Retina (tissue), 1 donor: ENCODE data around the gene MIER1.

ENCODE experiments used
- DNase-seq: peaks from one replicate; pipeline ENCODE4 v3.0.0-alpha.2; 2016

Gene MIER1

DNA sequence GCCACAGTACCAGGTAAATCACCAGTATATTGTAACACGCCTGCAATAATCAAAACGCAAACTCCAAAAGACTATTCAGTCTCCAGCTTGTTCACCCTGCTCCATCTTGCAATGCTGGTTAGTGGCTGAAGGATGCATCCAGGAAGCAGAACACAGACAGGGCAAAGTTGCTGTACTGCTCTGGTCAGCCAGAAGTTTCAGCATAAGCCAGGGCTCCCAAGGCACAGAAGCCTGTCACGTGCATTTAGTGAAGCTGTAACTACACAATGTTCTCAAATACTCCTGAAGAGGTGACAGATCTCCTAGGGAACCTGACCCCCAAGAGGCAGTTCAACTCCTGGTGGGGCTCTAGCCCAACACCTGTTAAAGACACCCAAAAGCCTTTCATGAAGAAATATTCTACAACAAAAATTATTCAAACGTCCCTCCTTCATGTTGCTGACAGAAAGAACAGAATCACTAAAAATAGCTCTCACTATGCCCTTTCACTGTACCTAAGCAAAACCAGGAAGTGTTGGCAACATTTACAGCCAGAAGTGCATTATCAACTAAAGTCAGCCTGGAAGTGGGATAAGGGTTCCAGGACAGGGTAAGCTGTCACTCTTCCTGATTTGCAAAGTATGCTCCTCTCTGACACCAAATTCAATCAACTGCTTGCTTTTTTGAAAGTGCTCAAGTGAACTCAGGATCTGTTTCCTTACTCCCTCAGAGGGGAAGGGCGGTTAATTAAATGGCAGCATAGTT, 77.1 kb downstream of the MIER1 start:
- no peak for DNase-seq

DNA sequence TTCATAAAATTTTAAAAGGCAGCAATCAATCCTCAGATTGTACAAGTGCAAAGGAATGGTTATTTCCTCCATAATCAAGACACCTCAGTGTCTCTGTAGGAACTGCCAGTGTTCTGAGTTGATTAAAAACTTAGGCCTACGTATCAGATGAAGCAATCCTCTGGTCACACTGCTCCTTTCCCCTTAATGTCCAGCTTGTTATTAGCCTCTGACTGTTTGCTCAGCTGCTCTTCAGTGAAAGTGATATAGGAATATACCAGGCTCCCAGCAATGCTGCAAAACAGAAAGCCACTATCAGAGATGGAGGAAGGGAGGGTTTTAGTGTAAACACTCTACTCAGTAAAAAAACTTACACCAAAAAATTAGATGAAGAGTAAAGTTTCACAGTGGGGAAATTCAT, 79.4 kb downstream of the MIER1 start:
- DNase-seq: no peak

DNA sequence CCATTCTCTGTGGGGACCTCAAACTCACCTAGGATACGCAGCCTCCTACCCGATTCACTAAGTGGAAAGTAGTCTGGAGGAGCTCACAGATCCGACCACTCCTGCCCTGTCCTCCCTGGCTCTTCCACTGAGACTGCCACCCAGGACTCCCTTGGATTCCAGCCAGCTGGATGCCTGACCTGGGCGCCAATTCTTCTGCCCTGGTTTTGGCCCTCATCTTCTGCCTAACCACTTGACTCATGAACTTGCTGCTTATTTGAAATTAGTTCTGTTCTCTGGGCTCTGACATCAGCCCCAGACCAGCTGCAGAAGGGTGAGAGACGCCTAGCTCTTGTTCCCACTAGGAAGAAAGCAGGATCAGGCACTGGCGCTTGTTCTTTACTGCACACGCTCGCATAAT, 80.3 kb downstream of the MIER1 start:
- no peak for DNase-seq

DNA sequence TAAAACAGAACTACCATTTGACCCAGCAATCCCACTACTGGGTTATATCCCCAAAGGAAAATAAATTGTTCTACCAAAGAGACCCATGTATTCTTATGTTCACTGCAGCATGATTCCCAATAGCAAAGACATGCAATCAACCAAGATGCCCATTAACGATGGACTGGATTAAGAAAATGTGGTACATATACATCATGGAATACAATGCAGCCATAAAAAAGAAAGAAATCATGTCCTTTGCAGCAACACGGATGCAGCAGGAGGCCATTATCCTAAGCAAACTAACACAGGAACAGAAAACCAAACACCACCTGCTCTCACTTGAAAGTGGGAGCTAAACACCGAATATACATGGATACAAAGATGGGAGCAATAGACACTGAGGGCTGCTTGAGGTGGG, 85.0 kb downstream of the MIER1 start:
- no peak for DNase-seq

DNA sequence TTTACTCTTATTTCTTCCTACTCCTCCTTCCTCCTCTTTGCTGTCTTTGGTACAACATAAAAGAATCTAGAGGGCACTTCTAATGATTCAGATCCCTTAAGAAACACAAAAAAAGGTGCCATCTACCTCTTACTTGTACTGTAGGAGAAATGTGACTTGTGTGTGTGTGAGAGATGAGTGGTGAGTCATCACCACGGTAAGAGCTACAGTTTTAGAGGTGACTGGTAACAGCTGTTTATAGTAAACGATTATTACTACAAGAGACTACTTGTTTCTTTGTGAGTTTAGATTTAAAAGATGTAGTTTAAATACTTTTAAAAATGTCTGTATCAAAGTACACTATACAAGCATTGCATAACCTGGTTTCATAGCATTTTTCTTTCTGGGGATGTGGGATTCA, 88.8 kb downstream of the MIER1 start:
- no peak for DNase-seq

- no peak for DNase-seq
Observed at GRCh38 chr1:67018574-67018973, 93.8 kb downstream of the MIER1 start.

GRCh38 chr1:67019121-67019520, 94.3 kb downstream of the MIER1 start:
- DNase-seq: no peak

GRCh38 chr1:67019600-67020136, 94.9 kb downstream of the MIER1 start:
- DNase-seq: no peak

DNA sequence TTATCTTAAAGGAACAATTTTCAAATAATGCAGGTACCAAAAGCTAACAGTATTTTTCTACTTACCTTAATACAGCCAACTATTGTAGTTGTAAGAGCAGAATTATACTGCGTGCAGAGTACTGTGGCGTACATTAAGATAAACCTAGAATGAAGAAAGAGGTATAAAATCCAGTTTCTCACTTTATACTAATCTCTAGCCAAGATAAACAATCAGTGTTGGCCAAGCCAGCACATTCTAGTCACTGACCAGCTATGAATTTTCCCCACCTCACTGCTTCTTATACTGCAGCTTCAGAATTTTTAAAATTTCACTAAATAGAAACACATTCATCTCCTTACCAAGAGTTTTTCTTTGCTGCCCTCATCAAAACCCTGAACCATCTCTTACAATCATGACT, 95.5 kb downstream of the MIER1 start:
- DNase-seq: no peak

GRCh38 chr1:67020765-67021164, 96.0 kb downstream of the MIER1 start:
- DNase-seq: no peak

DNA sequence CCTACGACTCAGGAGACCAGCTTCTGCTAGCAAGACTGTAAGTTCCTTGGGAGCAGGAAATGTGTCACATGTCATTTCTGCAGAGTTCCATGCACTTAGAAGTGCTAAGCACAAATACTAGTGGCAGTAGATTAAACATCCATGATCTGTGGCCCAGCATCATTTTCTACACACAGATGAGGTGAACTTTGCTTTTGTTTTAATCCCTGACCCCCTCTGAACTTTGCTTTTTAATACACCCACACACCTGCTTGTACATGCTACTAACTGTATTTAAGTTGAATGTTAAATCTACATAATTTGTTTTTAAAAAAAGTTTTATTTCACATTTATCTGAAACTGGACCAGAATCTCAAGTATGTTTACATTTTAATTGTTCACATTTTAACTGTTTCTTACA, 104.7 kb downstream of the MIER1 start:
- no peak for DNase-seq

DNA sequence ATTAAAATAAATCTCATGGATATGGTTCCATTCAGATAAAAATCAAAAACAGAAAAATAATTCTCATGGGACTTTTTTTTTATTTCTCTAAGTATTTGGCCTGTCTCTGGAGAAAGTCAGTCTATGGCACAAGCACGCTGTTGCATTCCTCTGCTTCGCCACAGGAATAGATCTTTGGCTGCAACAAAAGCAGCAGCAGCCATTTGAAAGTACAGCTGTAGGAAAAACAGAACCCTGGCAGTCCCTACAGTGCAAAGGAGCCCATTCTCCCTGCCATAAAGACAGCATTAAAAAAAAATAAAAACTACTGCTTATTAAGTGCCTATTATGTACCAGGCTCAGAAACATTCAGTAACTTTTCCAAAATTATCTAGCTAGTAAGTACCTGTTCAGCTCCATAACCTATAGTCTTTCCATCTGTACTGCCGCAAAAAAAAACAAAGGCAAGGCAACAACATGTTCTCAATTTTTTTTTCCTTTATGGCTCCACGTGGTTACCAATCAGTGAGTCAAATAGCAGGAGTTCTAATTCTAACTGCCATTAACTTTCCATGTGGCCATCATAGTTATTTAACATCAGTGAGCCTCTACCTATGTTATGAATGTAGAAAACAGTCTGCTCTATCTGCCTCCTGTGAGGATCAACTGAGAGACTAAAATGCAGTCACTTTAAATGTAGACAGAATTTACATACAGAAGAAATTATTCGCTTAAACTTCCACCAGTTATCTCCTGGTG, 106.5 kb downstream of the MIER1 start:
- no peak for DNase-seq

GRCh38 chr1:67031859-67032247, 107.1 kb downstream of the MIER1 start:
- DNase-seq: no peak
